ENCODE results near the gene UBE2E2.

Gene UBE2E2

GRCh38 chr3:23450806-23451205, 247.7 kb downstream of the UBE2E2 start:
- no peak for DNase-seq

- DNase-seq: no peak
Measured at GRCh38 chr3:23452408-23452807, 249.3 kb downstream of the UBE2E2 start.

- DNase-seq: no peak
Measured at GRCh38 chr3:23455084-23455483, 252.0 kb downstream of the UBE2E2 start.

GRCh38 chr3:23455775-23456174, 252.6 kb downstream of the UBE2E2 start:
- DNase-seq: no peak

- no peak for DNase-seq
Measured at GRCh38 chr3:23457697-23458096, 254.6 kb downstream of the UBE2E2 start.

GRCh38 chr3:23459465-23459864, 256.3 kb downstream of the UBE2E2 start:
- DNase-seq: no peak

- DNase-seq: no peak
Measured at GRCh38 chr3:23459889-23460546, 256.9 kb downstream of the UBE2E2 start.

GRCh38 chr3:23461069-23461468, 257.9 kb downstream of the UBE2E2 start:
- DNase-seq: no peak

- no peak for DNase-seq
Measured at GRCh38 chr3:23463791-23464190, 260.7 kb downstream of the UBE2E2 start.

- DNase-seq: no peak
Measured at GRCh38 chr3:23465569-23465968, 262.4 kb downstream of the UBE2E2 start.

- DNase-seq: no peak
Measured at GRCh38 chr3:23468203-23468602, 265.1 kb downstream of the UBE2E2 start.

GRCh38 chr3:23474580-23475357, 271.6 kb downstream of the UBE2E2 start:
- no peak for DNase-seq

GRCh38 chr3:23475446-23475845, 272.3 kb downstream of the UBE2E2 start:
- no peak for DNase-seq

- no peak for DNase-seq
Measured at GRCh38 chr3:23479026-23479425, 275.9 kb downstream of the UBE2E2 start.

- DNase-seq: no peak
Measured at GRCh38 chr3:23479615-23480328, 276.6 kb downstream of the UBE2E2 start.

- no peak for DNase-seq
Measured at GRCh38 chr3:23480329-23480714, 277.2 kb downstream of the UBE2E2 start.

GRCh38 chr3:23481011-23481615, 278.0 kb downstream of the UBE2E2 start:
- no peak for DNase-seq

GRCh38 chr3:23481616-23482278, 278.6 kb downstream of the UBE2E2 start:
- no peak for DNase-seq

- DNase-seq: no peak
Measured at GRCh38 chr3:23484386-23484785, 281.3 kb downstream of the UBE2E2 start.

- DNase-seq: no peak
Measured at GRCh38 chr3:23485922-23486321, 282.8 kb downstream of the UBE2E2 start.

GRCh38 chr3:23487015-23487414, 283.9 kb downstream of the UBE2E2 start:
- DNase-seq: no peak

GRCh38 chr3:23488618-23489017, 285.5 kb downstream of the UBE2E2 start:
- DNase-seq: no peak

Measured in DMS79 (cell line).